SIG-M5 treated with dmso at 0.1 percent for 504 hours (cell line): Measurements from ENCODE around the gene ITIH6.

ENCODE experiments used
- DNase-seq: peaks from one replicate; lab custom pipeline; 2025; ENCODE audit not compliant: unreplicated experiment; lab: John Stamatoyannopoulos, UW

Gene ITIH6

GRCh38 chrX:54715621-54716020, 82.4 kb downstream of the ITIH6 start:
- no peak for DNase-seq

DNA sequence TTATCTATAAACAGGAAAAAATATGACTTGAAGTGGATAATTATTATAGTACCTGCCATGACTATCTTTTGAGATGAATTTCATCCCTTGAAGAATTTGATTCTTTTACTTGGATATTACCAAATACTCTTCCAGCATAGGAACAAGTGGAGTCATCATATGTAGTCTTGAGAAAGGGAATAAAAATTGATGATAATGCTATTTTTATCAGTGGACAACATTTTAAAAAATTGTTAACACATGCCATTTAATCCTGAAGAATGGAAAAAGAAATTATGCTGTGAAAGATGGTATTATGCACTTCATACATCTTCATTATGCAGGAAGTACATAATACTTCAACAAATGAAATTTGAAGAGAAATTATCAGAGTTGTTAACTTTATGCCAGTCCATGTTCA, 83.6 kb downstream of the ITIH6 start:
- no peak for DNase-seq

GRCh38 chrX:54711735-54712134, 86.3 kb downstream of the ITIH6 start:
- DNase-seq = no peak

DNA sequence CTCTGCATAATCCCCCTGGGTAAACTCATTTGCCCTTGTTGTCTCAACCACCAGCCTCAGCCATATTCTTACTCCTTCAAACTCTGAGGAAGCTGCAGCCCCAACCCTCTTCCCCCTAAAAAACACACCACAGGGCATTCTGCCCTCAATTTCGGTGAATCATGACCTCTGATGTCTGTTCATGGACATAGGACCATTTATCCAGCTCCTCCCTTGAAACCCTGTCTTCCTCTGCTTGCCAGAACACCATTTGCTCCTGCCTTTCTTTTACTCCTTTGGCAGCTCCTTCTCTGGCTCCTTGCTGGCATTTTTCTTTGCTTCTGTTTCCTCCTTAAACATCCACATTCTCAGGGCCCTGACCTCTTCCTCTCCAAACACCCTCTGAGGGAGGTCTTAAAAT, 87.1 kb downstream of the ITIH6 start:
- no peak for DNase-seq

DNA sequence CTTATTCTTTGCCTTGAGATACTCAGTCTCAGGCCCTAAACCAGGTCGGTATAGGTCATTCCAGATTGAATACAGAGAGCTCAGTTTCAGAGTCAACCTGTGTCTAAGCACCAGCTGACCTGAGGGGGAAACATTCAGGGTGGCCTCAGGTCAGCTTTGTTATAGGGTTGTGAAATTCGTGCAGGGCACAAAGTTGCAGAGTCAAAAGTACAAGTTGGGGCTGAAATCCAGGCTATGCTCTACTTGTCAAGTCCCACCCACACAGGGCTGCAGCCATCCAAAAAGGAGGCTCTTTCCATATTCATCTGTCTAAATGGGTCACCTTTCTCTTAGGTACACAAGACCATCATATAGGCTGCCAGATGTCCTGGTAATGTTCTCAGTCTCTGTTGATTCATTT, 89.7 kb downstream of the ITIH6 start:
- DNase-seq = no peak
